22Rv1 (cell line): Measurements from ENCODE around the gene DIO1.

ENCODE experiments used
- CTCF ChIP-seq: fragments of 450-650 bp; IDR thresholded peaks from 2 replicates; pipeline ENCODE4 v1.5.1; 2017; ENCODE audit warnings: mild to moderate bottlenecking
- ZFX ChIP-seq: fragments of 450-650 bp; IDR thresholded peaks from 2 replicates; pipeline ENCODE4 v1.6.1; 2017; ENCODE audit warnings: antibody characterized with exemption, borderline replicate concordance

GRCh38 chr1:53942127-53942957 is 48.4 kb downstream of the DIO1 start:
- no peak for TF ChIP-seq CTCF
- no peak for TF ChIP-seq ZFX
